HK-2 (cell line): ENCODE measurements around the gene PCDHB16.
"Not testable (repeated sequence)": the region's sequence is repeated elsewhere in the genome, so short reads cannot be mapped to it uniquely, and the experiment has no call there.

Experiments used
- DNase-seq: peaks from one replicate; pipeline ENCODE4 v3.0.0-alpha.2; 2018; ENCODE audit not compliant: unreplicated experiment

The PCDHB16 gene

DNA sequence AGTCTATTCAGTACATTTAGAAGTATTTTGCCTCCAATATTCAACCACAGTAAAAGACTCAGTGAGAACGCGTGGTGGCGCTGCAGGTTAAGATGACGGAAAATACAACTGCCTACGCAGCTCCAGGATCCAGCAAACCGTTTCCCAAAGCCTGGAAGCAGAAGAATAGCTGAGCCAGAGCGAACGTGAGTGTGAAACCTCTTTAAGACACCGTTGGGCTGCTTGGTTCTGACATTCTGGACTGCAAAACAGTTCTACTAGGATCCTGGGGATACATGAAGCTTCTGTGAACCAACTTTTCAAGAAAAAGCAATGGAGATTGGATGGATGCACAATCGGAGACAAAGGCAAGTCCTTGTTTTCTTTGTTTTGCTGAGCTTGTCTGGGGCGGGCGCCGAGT is at the start of gene PCDHB16:
Gene PCDHB16, plus strand, starts transcription at position 140 of the 400 bp plus-strand sequence. Its CDS starts 173 bp downstream, at position 313.
- no peak for DNase-seq

DNA sequence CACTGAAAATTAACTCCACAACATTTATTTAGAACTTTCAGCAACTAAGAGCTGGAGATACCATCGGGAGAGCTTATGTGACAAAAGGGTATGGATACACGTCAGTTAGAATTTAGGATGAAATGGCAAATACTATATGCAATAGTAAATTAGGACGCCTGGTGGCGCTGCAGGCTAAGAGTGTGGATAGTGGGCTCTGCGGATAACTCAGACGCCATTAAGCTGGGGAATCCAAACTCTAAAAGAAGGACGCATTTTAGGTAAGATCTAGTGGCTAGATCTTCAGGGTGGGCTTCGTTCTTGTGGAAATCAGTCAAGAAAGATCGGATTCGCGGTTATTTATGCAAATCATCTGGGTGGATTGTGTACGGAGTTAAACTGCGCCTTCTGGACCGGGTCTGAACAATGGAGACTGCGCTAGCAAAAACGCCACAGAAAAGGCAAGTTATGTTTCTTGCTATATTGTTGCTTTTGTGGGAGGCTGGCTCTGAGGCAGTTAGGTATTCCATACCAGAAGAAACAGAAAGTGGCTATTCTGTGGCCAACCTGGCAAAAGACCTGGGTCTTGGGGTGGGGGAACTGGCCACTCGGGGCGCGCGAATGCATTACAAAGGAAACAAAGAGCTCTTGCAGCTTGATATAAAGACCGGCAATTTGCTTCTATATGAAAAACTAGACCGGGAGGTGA is 47.0 kb upstream of the PCDHB16 start, which contains the start of gene PCDHB5:
Gene PCDHB5, plus strand, starts transcription at position 177 of the 688 bp plus-strand sequence. Its CDS starts 229 bp downstream, at position 406.
- DNase-seq: no peak

DNA sequence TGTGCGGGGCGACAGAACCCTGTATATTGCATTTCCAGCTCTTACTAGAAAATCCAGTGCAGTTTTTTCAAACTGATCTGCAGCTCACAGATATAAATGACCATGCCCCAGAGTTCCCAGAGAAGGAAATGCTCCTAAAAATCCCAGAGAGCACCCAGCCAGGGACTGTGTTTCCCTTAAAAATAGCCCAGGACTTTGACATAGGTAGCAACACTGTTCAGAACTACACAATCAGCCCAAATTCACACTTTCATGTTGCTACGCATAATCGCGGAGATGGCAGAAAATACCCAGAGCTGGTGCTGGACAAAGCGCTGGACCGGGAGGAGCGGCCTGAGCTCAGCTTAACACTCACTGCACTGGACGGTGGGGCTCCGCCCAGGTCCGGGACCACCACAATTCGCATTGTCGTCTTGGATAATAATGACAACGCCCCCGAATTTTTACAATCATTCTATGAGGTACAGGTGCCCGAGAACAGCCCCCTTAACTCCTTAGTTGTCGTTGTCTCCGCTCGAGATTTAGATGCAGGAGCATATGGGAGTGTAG is 46.4 kb upstream of the PCDHB16 start:
- no peak for DNase-seq

DNA sequence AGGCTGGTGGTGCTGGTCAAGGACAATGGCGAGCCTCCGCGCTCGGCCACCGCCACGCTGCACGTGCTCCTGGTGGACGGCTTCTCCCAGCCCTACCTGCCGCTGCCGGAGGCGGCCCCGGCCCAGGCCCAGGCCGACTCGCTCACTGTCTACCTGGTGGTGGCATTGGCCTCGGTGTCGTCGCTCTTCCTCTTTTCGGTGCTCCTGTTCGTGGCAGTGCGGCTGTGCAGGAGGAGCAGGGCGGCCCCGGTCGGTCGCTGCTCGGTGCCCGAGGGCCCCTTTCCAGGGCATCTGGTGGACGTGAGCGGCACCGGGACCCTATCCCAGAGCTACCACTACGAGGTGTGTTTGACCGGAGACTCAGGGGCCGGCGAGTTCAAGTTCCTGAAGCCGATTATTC is 44.8 kb upstream of the PCDHB16 start:
- not testable (repeated sequence) for DNase-seq

DNA sequence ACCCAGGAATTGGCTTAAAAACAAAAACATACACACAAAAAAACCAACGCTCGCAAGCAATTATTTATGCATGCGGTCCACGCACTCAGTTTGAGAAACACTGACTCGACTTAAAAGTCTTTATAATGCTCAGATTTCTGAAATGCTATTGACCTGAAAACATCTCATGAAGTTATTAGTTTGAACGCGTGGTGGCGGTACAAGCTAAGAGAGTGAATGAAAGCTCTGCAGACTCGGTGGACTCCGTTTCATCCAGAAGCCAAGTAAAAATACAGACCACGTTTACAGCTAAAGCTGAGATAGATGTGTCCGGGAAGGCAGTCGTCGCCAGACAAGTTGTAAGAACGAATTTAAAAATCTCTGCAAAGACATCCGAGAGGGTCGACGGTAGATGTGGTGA is 32.4 kb upstream of the PCDHB16 start, which contains the start of gene PCDHB6:
Gene PCDHB6, plus strand, starts transcription at position 246 of the 400 bp plus-strand sequence. CDS start 201 bp downstream, outside the sequence.
- no peak for DNase-seq

DNA sequence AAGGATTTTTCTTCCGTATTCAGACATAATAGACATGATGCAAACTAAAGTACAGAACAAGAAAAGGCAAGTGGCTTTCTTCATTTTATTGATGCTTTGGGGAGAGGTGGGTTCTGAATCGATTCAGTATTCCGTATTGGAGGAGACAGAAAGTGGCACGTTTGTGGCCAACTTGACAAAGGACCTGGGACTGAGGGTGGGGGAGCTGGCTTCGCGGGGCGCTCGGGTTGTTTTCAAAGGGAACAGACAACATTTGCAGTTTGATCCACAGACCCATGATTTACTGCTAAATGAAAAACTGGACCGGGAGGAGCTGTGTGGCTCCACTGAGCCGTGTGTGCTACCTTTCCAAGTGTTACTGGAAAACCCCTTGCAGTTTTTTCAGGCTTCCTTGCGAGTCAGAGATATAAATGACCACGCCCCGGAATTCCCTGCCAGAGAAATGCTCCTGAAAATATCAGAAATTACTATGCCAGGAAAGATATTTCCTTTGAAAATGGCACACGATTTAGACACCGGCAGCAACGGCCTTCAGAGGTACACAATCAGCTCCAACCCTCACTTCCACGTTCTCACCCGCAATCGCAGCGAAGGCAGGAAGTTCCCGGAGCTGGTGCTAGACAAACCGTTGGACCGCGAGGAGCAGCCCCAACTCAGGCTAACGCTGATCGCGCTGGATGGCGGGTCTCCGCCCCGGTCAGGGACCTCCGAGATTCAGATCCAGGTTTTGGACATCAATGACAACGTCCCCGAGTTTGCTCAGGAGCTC is 31.8 kb upstream of the PCDHB16 start:
- DNase-seq: no peak

DNA sequence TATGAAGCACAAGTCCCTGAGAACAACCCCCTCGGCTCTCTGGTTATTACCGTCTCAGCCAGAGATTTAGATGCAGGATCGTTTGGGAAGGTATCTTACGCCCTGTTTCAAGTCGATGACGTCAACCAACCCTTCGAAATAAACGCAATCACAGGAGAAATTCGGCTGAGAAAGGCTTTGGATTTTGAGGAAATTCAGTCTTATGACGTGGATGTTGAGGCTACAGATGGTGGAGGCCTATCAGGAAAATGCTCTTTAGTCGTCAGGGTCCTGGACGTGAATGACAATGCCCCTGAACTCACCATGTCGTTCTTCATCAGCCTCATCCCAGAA is 31.2 kb upstream of the PCDHB16 start:
- DNase-seq: no peak

DNA sequence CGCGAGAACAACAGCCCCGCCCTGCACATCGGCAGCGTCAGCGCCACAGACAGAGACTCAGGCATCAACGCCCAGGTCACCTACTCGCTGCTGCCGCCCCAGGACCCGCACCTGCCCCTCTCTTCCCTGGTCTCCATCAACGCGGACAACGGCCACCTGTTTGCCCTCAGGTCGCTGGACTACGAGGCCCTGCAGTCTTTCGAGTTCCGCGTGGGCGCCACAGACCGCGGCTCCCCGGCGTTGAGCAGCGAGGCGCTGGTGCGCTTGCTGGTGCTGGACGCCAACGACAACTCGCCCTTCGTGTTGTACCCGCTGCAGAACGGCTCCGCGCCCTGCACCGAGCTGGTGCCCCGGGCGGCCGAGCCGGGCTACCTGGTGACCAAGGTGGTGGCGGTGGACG is 30.6 kb upstream of the PCDHB16 start:
- not testable (repeated sequence) for DNase-seq

DNA sequence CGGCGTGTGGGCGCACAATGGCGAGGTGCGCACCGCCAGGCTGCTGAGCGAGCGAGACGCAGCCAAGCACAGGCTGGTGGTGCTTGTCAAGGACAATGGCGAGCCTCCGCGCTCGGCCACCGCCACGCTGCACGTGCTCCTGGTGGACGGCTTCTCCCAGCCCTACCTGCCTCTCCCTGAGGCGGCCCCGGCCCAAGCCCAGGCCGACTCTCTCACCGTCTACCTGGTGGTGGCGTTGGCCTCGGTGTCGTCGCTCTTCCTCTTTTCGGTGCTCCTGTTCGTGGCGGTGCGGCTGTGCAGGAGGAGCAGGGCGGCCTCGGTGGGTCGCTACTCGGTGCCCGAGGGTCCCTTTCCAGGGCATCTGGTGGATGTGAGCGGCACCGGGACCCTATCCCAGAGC is 30.1 kb upstream of the PCDHB16 start:
- DNase-seq: not testable (repeated sequence)

DNA sequence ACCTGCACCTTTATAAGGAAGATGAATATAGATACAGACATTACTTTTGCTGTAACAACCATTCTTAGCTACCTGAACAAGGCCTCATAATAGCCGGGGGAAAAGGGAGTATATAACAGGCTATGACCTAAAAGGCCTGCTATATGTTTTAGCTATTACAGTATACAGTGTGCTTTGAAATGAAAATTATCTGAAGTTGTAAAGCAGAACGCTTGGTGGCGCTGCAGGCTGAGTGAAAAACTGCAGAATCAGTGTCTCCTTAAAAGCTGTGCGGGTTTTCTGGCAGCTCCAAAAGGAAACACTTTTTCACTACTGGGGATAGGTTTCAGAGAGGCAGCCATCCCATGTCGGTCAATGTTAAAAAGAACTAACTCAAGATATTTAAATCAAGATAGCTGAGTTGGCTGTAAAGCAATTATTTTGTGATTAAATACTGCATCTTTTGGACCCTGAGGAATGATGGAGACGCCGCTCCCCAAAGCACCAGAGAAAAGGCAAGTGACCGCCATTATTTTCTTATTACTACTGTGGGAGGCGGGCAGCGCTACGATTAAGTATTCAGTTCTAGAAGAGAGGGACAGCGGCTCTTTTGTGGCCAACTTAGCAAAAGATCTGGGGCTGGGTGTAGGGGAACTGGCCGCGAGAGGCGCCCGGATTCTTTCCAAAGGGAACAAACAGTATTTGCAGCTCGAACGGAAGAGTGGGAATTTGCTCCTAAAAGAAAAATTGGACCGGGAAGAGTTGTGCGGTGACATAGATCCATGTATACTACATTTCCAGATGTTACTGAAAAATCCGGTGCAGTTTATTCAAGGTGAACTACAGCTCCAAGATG is 26.4 kb upstream of the PCDHB16 start:
- DNase-seq: no peak

DNA sequence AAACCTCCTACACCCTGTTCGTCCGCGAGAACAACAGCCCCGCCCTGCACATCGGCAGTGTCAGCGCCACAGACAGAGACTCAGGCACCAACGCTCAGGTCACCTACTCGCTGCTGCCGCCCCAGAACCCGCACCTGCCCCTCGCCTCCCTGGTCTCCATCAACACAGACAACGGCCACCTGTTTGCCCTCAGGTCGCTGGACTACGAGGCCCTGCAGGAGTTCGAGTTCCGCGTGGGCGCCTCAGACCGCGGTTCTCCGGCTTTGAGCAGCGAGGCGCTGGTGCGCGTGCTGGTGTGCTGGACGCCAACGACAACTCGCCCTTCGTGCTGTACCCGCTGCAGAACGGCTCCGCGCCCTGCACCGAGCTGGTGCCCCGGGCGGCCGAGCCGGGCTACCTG is 24.8 kb upstream of the PCDHB16 start:
- DNase-seq: not testable (repeated sequence)

DNA sequence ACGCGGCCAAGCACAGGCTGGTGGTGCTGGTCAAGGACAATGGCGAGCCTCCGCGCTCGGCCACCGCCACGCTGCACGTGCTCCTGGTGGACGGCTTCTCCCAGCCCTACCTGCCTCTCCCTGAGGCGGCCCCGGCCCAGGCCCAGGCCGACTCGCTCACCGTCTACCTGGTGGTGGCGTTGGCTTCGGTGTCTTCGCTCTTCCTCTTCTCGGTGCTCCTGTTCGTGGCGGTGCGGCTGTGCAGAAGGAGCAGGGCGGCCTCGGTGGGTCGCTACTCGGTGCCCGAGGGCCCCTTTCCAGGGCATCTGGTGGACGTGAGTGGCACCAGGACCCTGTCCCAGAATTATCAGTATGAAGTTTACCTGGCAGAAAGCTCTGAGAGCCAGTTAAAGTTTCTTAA is 24.3 kb upstream of the PCDHB16 start:
- not testable (repeated sequence) for DNase-seq

DNA sequence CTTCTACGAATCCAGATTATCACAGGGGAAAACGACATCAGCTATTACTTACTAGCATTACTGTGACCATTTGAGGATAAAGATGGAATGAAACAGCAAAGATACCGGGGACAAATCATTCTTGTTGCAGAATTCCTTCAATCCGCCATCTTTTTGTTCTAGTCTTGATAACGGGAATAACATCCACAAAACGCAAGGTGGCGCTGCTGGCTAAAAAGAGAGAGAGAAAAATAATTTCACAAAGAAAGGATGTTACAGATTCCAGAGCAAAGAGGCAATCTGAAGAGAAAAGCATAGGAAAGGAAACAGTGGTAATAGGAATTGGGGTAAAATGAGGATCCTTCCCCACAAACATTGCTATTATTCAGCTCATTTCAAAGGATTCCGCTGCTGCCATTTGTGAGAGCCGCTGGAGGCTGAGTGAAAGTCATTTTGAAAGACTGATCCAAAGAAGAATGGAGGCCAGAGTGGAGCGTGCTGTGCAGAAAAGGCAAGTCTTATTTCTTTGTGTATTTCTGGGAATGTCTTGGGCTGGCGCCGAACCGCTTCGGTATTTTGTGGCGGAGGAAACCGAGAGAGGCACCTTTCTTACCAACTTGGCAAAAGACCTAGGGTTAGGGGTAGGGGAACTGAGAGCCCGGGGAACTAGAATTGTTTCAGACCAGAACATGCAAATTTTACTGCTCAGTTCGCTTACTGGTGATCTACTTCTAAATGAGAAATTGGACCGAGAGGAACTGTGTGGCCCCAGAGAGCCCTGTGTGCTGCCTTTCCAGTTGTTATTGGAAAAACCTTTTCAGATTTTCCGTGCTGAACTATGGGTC is 9.6 kb upstream of the PCDHB16 start, which contains the start of gene PCDHB7:
Gene PCDHB7, plus strand, starts transcription at position 264 of the 824 bp plus-strand sequence. Its CDS starts 192 bp downstream, at position 456.
- DNase-seq: no peak

DNA sequence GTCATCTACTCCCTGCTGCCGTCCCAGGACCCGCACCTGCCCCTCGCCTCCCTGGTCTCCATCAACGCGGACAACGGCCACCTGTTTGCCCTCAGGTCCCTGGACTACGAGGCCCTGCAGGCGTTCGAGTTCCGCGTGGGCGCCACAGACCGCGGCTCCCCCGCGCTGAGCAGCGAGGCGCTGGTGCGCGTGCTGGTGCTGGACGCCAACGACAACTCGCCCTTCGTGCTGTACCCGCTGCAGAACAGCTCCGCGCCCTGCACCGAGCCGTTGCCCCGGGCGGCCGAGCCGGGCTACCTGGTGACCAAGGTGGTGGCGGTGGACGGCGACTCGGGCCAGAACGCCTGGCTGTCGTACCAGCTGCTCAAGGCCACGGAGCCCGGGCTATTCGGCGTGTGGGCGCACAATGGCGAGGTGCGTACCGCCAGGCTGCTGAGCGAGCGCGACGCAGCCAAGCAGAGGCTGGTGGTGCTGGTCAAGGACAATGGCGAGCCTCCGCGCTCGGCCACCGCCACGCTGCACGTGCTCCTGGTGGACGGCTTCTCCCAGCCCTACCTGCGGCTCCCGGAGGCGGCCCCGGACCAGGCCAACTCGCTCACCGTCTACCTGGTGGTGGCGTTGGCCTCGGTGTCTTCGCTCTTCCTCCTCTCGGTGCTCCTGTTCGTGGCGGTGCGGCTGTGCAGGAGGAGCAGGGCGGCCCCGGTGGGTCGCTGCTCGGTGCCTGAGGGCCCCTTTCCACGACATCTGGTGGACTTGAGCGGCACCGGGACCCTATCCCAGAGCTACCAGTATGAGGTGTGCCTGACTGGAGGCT is 7.7 kb upstream of the PCDHB16 start:
- DNase-seq: not testable (repeated sequence)

DNA sequence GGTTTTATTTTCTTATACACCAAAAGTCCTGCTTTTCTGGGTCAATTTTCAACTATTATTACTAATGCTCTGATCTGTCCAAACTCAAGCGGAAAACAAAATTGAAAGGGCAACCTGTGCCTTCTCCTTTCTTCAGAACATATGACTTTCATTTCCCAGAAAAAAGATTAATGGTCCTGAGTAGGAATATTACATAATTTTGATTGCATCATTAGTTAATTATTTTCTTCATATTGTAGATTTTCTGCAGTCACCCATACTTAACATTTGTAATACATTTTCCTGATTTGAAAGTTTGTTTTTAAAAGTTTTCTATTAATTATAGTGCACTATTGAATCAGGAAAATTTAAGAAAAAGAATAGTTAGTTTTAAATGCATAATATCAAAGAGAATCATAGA is 6.3 kb upstream of the PCDHB16 start:
- no peak for DNase-seq

DNA sequence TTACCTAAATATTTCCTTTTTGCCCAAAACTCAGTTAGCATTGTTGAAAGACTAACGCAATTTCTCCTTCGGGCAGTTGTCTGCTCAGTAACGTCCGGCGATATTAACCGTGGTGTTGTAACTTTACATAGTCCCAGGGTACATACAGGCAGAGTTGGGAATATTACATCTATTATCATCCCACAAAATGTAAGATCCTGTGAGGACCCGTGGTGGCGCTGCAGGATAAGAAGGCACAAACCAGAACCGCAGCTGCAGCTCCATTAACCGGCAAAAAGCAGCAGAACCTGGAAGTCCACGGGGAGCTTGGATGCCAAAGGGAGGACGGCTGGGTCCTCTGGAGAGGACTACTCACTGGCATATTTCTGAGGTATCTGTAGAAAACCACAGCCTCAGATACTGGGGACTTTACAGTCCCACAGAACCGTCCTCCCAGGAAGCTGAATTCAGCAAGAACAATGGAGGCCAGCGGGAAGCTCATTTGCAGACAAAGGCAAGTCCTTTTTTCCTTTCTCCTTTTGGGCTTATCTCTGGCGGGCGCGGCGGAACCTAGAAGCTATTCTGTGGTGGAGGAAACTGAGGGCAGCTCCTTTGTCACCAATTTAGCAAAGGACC is 4.5 kb upstream of the PCDHB16 start, which contains the start of gene PCDHB8:
Gene PCDHB8, plus strand, starts transcription at position 214 of the 615 bp plus-strand sequence. Its CDS starts 245 bp downstream, at position 459.
- not testable (repeated sequence) for DNase-seq

DNA sequence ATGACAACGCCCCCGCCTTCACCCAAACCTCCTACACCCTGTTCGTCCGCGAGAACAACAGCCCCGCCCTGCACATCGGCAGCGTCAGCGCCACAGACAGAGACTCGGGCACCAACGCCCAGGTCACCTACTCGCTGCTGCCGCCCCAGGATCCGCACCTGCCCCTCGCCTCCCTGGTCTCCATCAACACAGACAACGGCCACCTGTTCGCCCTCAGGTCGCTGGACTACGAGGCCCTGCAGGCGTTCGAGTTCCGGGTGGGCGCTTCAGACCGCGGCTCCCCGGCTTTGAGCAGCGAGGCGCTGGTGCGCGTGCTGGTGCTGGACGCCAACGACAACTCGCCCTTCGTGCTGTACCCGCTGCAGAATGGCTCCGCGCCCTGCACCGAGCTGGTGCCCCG is 2.8 kb upstream of the PCDHB16 start:
- not testable (repeated sequence) for DNase-seq

DNA sequence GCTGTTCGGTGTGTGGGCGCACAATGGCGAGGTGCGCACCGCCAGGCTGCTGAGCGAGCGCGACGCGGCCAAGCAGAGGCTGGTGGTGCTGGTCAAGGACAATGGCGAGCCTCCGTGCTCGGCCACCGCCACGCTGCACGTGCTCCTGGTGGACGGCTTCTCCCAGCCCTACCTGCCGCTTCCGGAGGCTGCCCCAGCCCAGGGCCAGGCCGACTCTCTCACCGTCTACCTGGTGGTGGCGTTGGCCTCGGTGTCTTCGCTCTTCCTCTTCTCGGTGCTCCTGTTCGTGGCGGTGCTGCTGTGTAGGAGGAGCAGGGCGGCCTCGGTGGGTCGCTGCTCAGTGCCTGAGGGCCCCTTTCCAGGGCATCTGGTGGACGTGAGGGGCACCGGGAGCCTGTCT is 2.3 kb upstream of the PCDHB16 start:
- not testable (repeated sequence) for DNase-seq

DNA sequence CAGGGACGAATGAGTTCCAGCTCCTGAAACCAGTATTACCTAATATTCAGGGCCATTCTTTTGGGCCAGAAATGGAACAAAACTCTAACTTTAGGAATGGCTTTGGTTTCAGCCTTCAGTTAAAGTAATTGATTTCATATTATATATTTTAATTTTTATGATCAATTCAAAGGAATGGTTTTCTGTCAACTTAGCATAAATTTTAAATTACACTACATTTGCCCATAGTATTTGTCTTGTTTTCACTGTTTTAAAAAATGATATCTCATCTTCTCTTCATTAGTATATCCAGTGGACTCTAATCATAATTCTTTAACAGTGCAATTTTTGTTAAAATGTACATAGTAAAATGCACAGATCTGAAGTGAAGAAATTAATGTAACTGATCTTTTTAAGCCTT is 1.9 kb upstream of the PCDHB16 start:
- DNase-seq: no peak
